NB4 (cell line): Measurements from ENCODE around the gene KIF7.

Source experiments
- POLR2A ChIP-seq: IDR thresholded peaks from 2 replicates; pipeline ENCODE4 v1.6.1; 2011; ENCODE audit warnings: mild to moderate bottlenecking; ENCODE audit not compliant: insufficient read length; ENCODE audit errors: extremely low read depth
- TF ChIP-seq, protein P1 (sequence below): IDR thresholded peaks from one replicate; pipeline ENCODE4 v1.5.1; 2012; ENCODE audit warnings: low read depth, low read length

DNA sequence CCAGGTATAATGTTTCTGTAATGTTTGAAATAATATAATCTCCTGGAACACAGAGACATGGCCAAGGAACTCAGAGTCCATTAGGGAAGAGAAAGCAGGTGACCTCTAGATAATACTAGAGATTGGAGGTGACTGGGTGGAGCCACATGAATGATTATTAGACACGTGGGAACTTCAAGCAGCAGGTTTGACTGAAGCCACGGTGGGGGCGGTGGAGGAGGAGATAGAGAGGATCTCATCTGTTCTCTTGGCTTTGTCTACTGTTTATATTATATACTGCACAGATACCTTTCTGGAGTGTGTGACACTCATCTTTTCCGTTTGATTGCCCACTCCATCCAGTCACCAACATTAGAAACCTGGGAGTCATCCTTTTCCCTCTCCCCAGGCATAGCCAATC, 33.7 kb downstream of the KIF7 start:
- TF ChIP-seq, protein P1, sequence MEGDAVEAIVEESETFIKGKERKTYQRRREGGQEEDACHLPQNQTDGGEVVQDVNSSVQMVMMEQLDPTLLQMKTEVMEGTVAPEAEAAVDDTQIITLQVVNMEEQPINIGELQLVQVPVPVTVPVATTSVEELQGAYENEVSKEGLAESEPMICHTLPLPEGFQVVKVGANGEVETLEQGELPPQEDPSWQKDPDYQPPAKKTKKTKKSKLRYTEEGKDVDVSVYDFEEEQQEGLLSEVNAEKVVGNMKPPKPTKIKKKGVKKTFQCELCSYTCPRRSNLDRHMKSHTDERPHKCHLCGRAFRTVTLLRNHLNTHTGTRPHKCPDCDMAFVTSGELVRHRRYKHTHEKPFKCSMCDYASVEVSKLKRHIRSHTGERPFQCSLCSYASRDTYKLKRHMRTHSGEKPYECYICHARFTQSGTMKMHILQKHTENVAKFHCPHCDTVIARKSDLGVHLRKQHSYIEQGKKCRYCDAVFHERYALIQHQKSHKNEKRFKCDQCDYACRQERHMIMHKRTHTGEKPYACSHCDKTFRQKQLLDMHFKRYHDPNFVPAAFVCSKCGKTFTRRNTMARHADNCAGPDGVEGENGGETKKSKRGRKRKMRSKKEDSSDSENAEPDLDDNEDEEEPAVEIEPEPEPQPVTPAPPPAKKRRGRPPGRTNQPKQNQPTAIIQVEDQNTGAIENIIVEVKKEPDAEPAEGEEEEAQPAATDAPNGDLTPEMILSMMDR, result no peak
- TF ChIP-seq POLR2A, result no peak
